ENCODE measurements around the gene CPSF2. TPM values are rescaled to one million over a fixed set of nuclear protein-coding genes. Genes with fewer than 3 reads are reported as not detected.
A peak's percentile ranks its signal among the peaks of the same experiment; 100 is the strongest.

CPSF2 gene
- total RNA-seq, 1 experiment from 2014 or later = 51.5 TPM

DNA sequence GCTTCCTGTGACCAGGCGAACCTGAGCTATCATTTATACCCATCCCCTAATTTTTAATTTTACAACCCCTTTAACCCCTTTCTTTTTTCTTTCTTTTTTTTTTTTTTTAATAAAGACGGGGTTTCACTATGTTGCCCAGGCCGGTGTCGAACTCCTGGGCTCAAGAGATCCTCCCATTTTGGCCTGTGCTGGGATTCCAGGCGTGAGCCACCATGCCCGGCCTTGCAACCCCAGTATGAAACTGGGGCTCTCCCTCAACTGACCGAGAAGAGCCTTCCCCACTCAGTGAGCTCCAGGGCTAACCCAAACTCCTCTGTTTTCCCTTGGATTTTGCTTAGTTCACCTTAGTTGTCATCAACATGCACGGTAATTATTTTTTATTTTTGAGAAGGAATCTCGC lies 992 bp downstream of the CPSF2 start:
- peak overlapping the region; percentile 90 for H3K4me2 ChIP-seq (ENCODE audit: low read length)
- no peaks in the 10 kb centered on the region for H3K9me2 ChIP-seq (replicated peaks; ENCODE audit: low read length)
- H3K27ac ChIP-seq (ENCODE audit: low read length) = no peak overlapping the region
- TF ChIP-seq EZH2 (IDR thresholded peaks at IDR 0.05; ENCODE audit: low read length, unreplicated experiment) (no peak), EZH2phosphoT487 (IDR thresholded peaks at IDR 0.05; ENCODE audit: borderline replicate concordance, low read length) (no peak)
- TF ChIP-seq, protein P1, sequence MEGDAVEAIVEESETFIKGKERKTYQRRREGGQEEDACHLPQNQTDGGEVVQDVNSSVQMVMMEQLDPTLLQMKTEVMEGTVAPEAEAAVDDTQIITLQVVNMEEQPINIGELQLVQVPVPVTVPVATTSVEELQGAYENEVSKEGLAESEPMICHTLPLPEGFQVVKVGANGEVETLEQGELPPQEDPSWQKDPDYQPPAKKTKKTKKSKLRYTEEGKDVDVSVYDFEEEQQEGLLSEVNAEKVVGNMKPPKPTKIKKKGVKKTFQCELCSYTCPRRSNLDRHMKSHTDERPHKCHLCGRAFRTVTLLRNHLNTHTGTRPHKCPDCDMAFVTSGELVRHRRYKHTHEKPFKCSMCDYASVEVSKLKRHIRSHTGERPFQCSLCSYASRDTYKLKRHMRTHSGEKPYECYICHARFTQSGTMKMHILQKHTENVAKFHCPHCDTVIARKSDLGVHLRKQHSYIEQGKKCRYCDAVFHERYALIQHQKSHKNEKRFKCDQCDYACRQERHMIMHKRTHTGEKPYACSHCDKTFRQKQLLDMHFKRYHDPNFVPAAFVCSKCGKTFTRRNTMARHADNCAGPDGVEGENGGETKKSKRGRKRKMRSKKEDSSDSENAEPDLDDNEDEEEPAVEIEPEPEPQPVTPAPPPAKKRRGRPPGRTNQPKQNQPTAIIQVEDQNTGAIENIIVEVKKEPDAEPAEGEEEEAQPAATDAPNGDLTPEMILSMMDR (conservative IDR thresholded peaks at IDR 0.05; ENCODE audit: low read depth, low read length) = no peak
- BruUV-seq (replicated peaks) = no TSS peak
- no peaks in the 10 kb centered on the region for H3K9me3 ChIP-seq (ENCODE audit: low read length)
- no peaks in the 10 kb centered on the region for H4K20me1 ChIP-seq (ENCODE audit: low read length)
- H2AFZ ChIP-seq (ENCODE audit: low read length) = peak overlapping the region; percentile 96
- peaks cover 13% of the 10 kb centered on the region; the same call in 1 of the 2 replicates for H3K36me3 ChIP-seq (ENCODE audit: low read depth, low read length)
- H3K27me3 ChIP-seq (ENCODE audit: low read length) = no peaks in the 10 kb centered on the region
- POLR2A ChIA-PET (ENCODE audit: unreplicated experiment) = no interaction called here
- ATAC-seq (no peak), DNase-seq (no peak)
- CTCF ChIA-PET = no interaction called here
- H3F3A ChIP-seq (ENCODE audit: low read length, unreplicated experiment) = no peaks in the 10 kb centered on the region
- intact Hi-C loops (cut with micrococcal nuclease) = no loop called here
- H3K9ac ChIP-seq (ENCODE audit: low read length) = peak overlapping the region; percentile 99
- peak overlapping the region; percentile 99 for H3K4me3 ChIP-seq (ENCODE audit: low read length)
- peaks cover 62% of the 10 kb centered on the region for H3K79me2 ChIP-seq (ENCODE audit: low read length)
- H3K4me1 ChIP-seq (ENCODE audit: insufficient read depth, low read length) = peaks cover 14% of the 10 kb centered on the region; the same call in 1 of the 2 replicates

DNA sequence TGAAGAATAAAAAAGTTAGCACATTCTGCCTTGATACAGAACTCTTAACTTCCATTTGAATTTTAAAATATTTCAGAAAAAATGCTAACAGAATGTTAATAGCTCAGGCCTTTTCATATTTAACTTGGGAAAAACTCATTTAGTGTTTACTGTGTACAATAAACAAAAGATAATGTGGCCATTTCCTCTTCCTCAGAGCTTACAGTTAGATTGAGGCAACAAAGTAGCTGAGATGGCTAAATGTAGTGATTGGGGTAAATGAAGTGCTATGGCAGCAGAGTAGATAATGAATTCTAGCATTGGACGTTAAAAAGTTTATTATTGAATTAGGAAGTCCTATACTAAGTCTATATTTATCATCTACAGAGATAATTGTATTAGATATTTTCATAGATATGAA lies 12.7 kb downstream of the CPSF2 start:
- H2AFZ ChIP-seq (ENCODE audit: low read length) = no peak overlapping the region
- ATAC-seq = no peak
- H3K4me1 ChIP-seq (ENCODE audit: insufficient read depth, low read length) = no peaks in the 10 kb centered on the region
- no peaks in the 10 kb centered on the region for H3K27me3 ChIP-seq (ENCODE audit: low read length)
- CTCF ChIA-PET = no interaction called here
- no peak overlapping the region for H3K27ac ChIP-seq (ENCODE audit: low read length)
- no TSS peak for BruUV-seq (replicated peaks)
- no peaks in the 10 kb centered on the region for H3K79me2 ChIP-seq (ENCODE audit: low read length)
- intact Hi-C loops (cut with micrococcal nuclease) = no loop called here
- H3K9ac ChIP-seq (ENCODE audit: low read length) = no peak overlapping the region
- H3K4me3 ChIP-seq (ENCODE audit: low read length) = no peak overlapping the region
- no peaks in the 10 kb centered on the region for H3K9me2 ChIP-seq (replicated peaks; ENCODE audit: low read length)
- H3K4me2 ChIP-seq (ENCODE audit: low read length) = no peak overlapping the region
- no peaks in the 10 kb centered on the region for H3K9me3 ChIP-seq (ENCODE audit: low read length)
- POLR2A ChIA-PET (ENCODE audit: unreplicated experiment) = interaction anchor here (0.6 kb wide), 1 partner anchor 614 kb away, joined by 3 read pairs; the partner anchor contains the start of gene LGMN
- H3F3A ChIP-seq (ENCODE audit: low read length, unreplicated experiment) = no peaks in the 10 kb centered on the region
- no peak for DNase-seq
- no peaks in the 10 kb centered on the region for H4K20me1 ChIP-seq (ENCODE audit: low read length)
- TF ChIP-seq, protein P1 (conservative IDR thresholded peaks at IDR 0.05; ENCODE audit: low read depth, low read length) = no peak
- TF ChIP-seq EZH2 (IDR thresholded peaks at IDR 0.05; ENCODE audit: low read length, unreplicated experiment) (no peak), EZH2phosphoT487 (IDR thresholded peaks at IDR 0.05; ENCODE audit: borderline replicate concordance, low read length) (no peak)
- H3K36me3 ChIP-seq (ENCODE audit: low read depth, low read length) = peaks cover 47% of the 10 kb centered on the region

DNA sequence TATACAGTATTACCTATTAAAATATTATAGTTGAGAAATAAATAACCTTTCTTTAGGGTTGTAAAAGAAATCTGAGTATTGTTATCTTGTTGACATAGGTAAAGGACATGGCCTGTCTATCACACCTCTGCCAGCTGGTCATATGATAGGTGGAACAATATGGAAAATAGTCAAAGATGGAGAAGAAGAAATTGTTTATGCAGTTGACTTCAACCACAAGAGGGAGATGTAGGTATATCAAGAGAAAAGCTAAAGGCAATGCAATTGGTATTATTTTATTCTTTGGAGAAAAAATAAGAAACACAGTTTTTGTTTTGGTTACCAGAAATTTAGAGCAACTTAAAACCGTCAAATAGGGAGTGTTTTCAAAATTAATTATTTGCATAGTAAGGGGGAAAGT lies 13.5 kb downstream of the CPSF2 start:
- no peak; the same call in 1 of the 2 replicates for ATAC-seq
- BruUV-seq (replicated peaks) = no TSS peak
- ChIA-PET CTCF (interaction anchor here (0.6 kb wide), 1 partner anchor 489 kb away, joined by 3 read pairs; no protein-coding TSS in a partner anchor), POLR2A (ENCODE audit: unreplicated experiment) (no interaction called here)
- H3F3A ChIP-seq (ENCODE audit: low read length, unreplicated experiment) = no peaks in the 10 kb centered on the region
- no peaks in the 10 kb centered on the region for H3K27me3 ChIP-seq (ENCODE audit: low read length)
- no peak overlapping the region for H2AFZ ChIP-seq (ENCODE audit: low read length)
- no peak overlapping the region for H3K9ac ChIP-seq (ENCODE audit: low read length)
- no peaks in the 10 kb centered on the region for H4K20me1 ChIP-seq (ENCODE audit: low read length)
- H3K4me1 ChIP-seq (ENCODE audit: insufficient read depth, low read length) = no peaks in the 10 kb centered on the region
- no peaks in the 10 kb centered on the region for H3K9me2 ChIP-seq (replicated peaks; ENCODE audit: low read length)
- H3K4me3 ChIP-seq (ENCODE audit: low read length) = no peak overlapping the region
- TF ChIP-seq EZH2phosphoT487 (IDR thresholded peaks at IDR 0.05; ENCODE audit: borderline replicate concordance, low read length) = no peak
- TF ChIP-seq, protein P1 (conservative IDR thresholded peaks at IDR 0.05; ENCODE audit: low read depth, low read length) = peak; percentile 77
- no peak for TF ChIP-seq EZH2 (IDR thresholded peaks at IDR 0.05; ENCODE audit: low read length, unreplicated experiment)
- no peak overlapping the region for H3K27ac ChIP-seq (ENCODE audit: low read length)
- DNase-seq = peak; percentile 43
- no peak overlapping the region for H3K4me2 ChIP-seq (ENCODE audit: low read length)
- intact Hi-C loops (cut with micrococcal nuclease) = loop anchor here (5.0 kb wide), 3 partner anchors 322 to 547 kb away; no protein-coding TSS in a partner anchor
- H3K79me2 ChIP-seq (ENCODE audit: low read length) = no peaks in the 10 kb centered on the region
- H3K36me3 ChIP-seq (ENCODE audit: low read depth, low read length) = peaks cover 46% of the 10 kb centered on the region
- H3K9me3 ChIP-seq (ENCODE audit: low read length) = no peaks in the 10 kb centered on the region
